GM23338 (cell line): Measurements from ENCODE around the gene ACAD11.

Source experiments
- CREB1 ChIP-seq: fragments of 250-450 bp; sonication (Bioruptor Pico); IDR thresholded peaks from 2 replicates; pipeline ENCODE4 v1.5.0; 2020; ENCODE audit warnings: low read depth, mild to moderate bottlenecking, moderate library complexity
- CTCF ChIP-seq, 2 experiments: fragments of 200-600 bp in 1 of 2; sonication (generic) in 1 of 2; conservative IDR thresholded peaks; 2 replicates each; pipeline versions ENCODE4 v1.5.1 to v1.6.1; 2016 to 2017; ENCODE audit warnings: antibody characterized with exemption in 2 of 2, low read depth in 2 of 2, mild to moderate bottlenecking in 2 of 2, moderate library complexity in 1 of 2
- EZH2 ChIP-seq: fragments of 200-600 bp; sonication (generic); IDR thresholded peaks from one replicate; pipeline ENCODE4 v1.8.0; 2017; ENCODE audit warnings: antibody characterized with exemption, mild to moderate bottlenecking, low read depth; ENCODE audit not compliant: unreplicated experiment
- POLR2AphosphoS5 ChIP-seq: IDR thresholded peaks from 2 replicates; pipeline ENCODE4 v1.6.1; 2016; ENCODE audit warnings: antibody characterized with exemption, low read depth
- REST ChIP-seq: IDR thresholded peaks from one replicate; pipeline ENCODE4 v1.6.1; 2018; ENCODE audit warnings: antibody characterized with exemption; ENCODE audit not compliant: unreplicated experiment

GRCh38 chr3:132545471-132545870, 114.1 kb downstream of the ACAD11 start:
- TF ChIP-seq POLR2AphosphoS5: no peak
- no peak for TF ChIP-seq CTCF (conservative IDR thresholded peaks at IDR 0.05; ENCODE audit: low read depth in 2 of 2)
- TF ChIP-seq CREB1: no peak
- no peak for TF ChIP-seq EZH2
- TF ChIP-seq REST: no peak
